IMR-90 (cell line): ENCODE results near the gene INPP5B. TPM values are rescaled to one million over a fixed set of nuclear protein-coding genes. Genes with fewer than 3 reads are reported as not detected.

Experiments
- ATAC-seq: fragments of 200-7000 bp; cut with Tn5 transposase; 2 replicates; pipeline ENCODE4 v1.9.1; 2020; ENCODE audit warnings: low read depth, mild to moderate bottlenecking, moderate library complexity
- BruUV-seq: library from RNA; stranded (reverse); fragments of 400-500 nt; replicated peaks from 2 replicates; lab custom pipeline; 2021; lab: Mats Ljungman, UMichigan
- CTCF ChIA-PET: fragments of 300-600 bp; formaldehyde crosslinking; extraction: SDS; loops from one replicate; lab custom pipeline; 2021; ENCODE audit warnings: antibody characterized with exemption; lab: Yijun Ruan, JAX
- POLR2A ChIA-PET: fragments of 300-600 bp; sonication (Branson Sonifier 250); formaldehyde crosslinking; loops from one replicate; lab custom pipeline; 2022; ENCODE audit warnings: antibody characterized with exemption; ENCODE audit not compliant: unreplicated experiment; lab: Charles Lee
- DNase-seq: peaks from one replicate; pipeline ENCODE4 v3.0.0; 2013
- H2AFZ ChIP-seq: replicated peaks from 2 replicates; pipeline ENCODE3; 2013; ENCODE audit warnings: low read length, mild to moderate bottlenecking; ENCODE audit not compliant: poor library complexity
- H2AK5ac ChIP-seq: 2 replicates; pipeline ENCODE4 v1.6.1; 2013; ENCODE audit warnings: low read depth, low read length, inconsistent platforms
- H2AK9ac ChIP-seq: replicated peaks from 2 replicates; pipeline ENCODE3; 2013; ENCODE audit warnings: mild to moderate bottlenecking, low read depth, low read length, moderate library complexity; ENCODE audit not compliant: poor library complexity
- H2BK120ac ChIP-seq: 2 replicates; pipeline ENCODE4 v1.6.1; 2013; ENCODE audit warnings: low read depth, low read length, inconsistent platforms
- H2BK15ac ChIP-seq: 3 replicates; pipeline ENCODE4 v1.6.1; 2013; ENCODE audit warnings: low read depth, low read length, inconsistent platforms
- H2BK20ac ChIP-seq: 2 replicates; pipeline ENCODE4 v1.6.1; 2013; ENCODE audit warnings: low read depth, mild to moderate bottlenecking, inconsistent platforms, low read length, moderate library complexity
- H2BK5ac ChIP-seq: 2 replicates; pipeline ENCODE4 v1.6.1; 2013; ENCODE audit warnings: mild to moderate bottlenecking, low read depth, low read length, inconsistent platforms; ENCODE audit not compliant: poor library complexity, severe bottlenecking
- H3K14ac ChIP-seq: replicated peaks from 2 replicates; pipeline ENCODE4 v1.6.1; 2013; ENCODE audit warnings: low read depth, low read length, inconsistent platforms
- H3K18ac ChIP-seq: 2 replicates; pipeline ENCODE4 v1.6.1; 2013; ENCODE audit warnings: low read depth, low read length, control low read depth
- H3K23ac ChIP-seq: 2 replicates; pipeline ENCODE4 v1.6.1; 2013; ENCODE audit warnings: low read depth, low read length, inconsistent platforms
- H3K27ac ChIP-seq: 2 replicates; pipeline ENCODE4 v1.5.1; 2013; ENCODE audit warnings: mild to moderate bottlenecking, control low read depth, low read length; ENCODE audit not compliant: insufficient read depth
- H3K27me3 ChIP-seq: 2 replicates; pipeline ENCODE4 v1.6.1; 2013; ENCODE audit warnings: low read length; ENCODE audit not compliant: control insufficient read depth, insufficient read depth
- H3K36me3 ChIP-seq: 2 replicates; pipeline ENCODE4 v1.6.1; 2013; ENCODE audit warnings: low read length, mixed read lengths; ENCODE audit not compliant: control insufficient read depth, insufficient read depth
- H3K4ac ChIP-seq: 2 replicates; pipeline ENCODE4 v1.6.1; 2013; ENCODE audit warnings: low read depth, low read length, inconsistent platforms
- H3K4me1 ChIP-seq: 2 replicates; pipeline ENCODE4 v1.6.1; 2013; ENCODE audit warnings: low read length, mixed read lengths; ENCODE audit not compliant: control insufficient read depth, insufficient read depth
- H3K4me2 ChIP-seq: 2 replicates; pipeline ENCODE4 v1.6.1; 2013; ENCODE audit warnings: low read depth, mild to moderate bottlenecking, control low read depth, low read length, moderate library complexity
- H3K4me3 ChIP-seq: 2 replicates; pipeline ENCODE4 v1.5.1; 2013; ENCODE audit warnings: low read depth, mild to moderate bottlenecking, control low read depth, low read length, moderate library complexity; ENCODE audit not compliant: insufficient read depth
- H3K56ac ChIP-seq: 2 replicates; pipeline ENCODE4 v1.6.1; 2013; ENCODE audit warnings: low read length, inconsistent platforms; ENCODE audit not compliant: insufficient read depth; ENCODE audit errors: extremely low read depth
- H3K79me1 ChIP-seq, 2 experiments: 2 replicates each; pipeline ENCODE4 v1.6.1; 2013; ENCODE audit warnings: low read length in 2 of 2, inconsistent platforms in 1 of 2, low read depth in 1 of 2
- H3K9ac ChIP-seq: 2 replicates; pipeline ENCODE4 v1.6.1; 2013; ENCODE audit warnings: low read depth, low read length, control low read depth
- H3K9me1 ChIP-seq: 2 replicates; pipeline ENCODE4 v1.6.1; 2013; ENCODE audit warnings: low read length, inconsistent platforms; ENCODE audit not compliant: insufficient read depth
- H3K9me3 ChIP-seq: 2 replicates; pipeline ENCODE4 v1.6.1; 2013; ENCODE audit warnings: low read length; ENCODE audit not compliant: control insufficient read depth, insufficient read depth
- H4K20me1 ChIP-seq: 2 replicates; pipeline ENCODE4 v1.6.1; 2013; ENCODE audit warnings: low read length, inconsistent platforms; ENCODE audit not compliant: insufficient read depth
- H4K5ac ChIP-seq: 2 replicates; pipeline ENCODE4 v1.6.1; 2013; ENCODE audit warnings: mild to moderate bottlenecking, low read depth, low read length, control low read depth
- H4K8ac ChIP-seq, 2 experiments: 2 replicates each; pipeline ENCODE4 v1.6.1; 2013; ENCODE audit warnings: low read depth in 2 of 2, low read length in 2 of 2, control low read depth in 1 of 2, inconsistent platforms in 1 of 2
- H4K91ac ChIP-seq: 2 replicates; pipeline ENCODE4 v1.6.1; 2013; ENCODE audit warnings: low read depth, low read length, inconsistent platforms; ENCODE audit not compliant: insufficient read depth
- BHLHE40 ChIP-seq: fragments of 150-350 bp; IDR thresholded peaks from 2 replicates; pipeline ENCODE4 v1.6.1; 2016; ENCODE audit warnings: mild to moderate bottlenecking, low read depth, low read length
- CEBPB ChIP-seq: IDR thresholded peaks from 2 replicates; pipeline ENCODE4 v1.6.1; 2012; ENCODE audit warnings: low read depth, low read length, improper control_type of control experiment
- CHD1 ChIP-seq: IDR thresholded peaks from 2 replicates; pipeline ENCODE4 v1.6.1; 2012; ENCODE audit warnings: low read depth, low read length, improper control_type of control experiment
- MAFK ChIP-seq: IDR thresholded peaks from 2 replicates; pipeline ENCODE4 v1.6.1; 2012; ENCODE audit warnings: low read depth, low read length, improper control_type of control experiment
- POLR2A ChIP-seq: IDR thresholded peaks from 2 replicates; pipeline ENCODE4 v1.6.1; 2012; ENCODE audit warnings: mild to moderate bottlenecking, low read depth, low read length
- RAD21 ChIP-seq: IDR thresholded peaks from 2 replicates; pipeline ENCODE4 v1.6.1; 2012; ENCODE audit warnings: low read length, improper control_type of control experiment
- RCOR1 ChIP-seq: IDR thresholded peaks from 2 replicates; pipeline ENCODE4 v1.6.1; 2012; ENCODE audit warnings: mild to moderate bottlenecking, low read length, improper control_type of control experiment; ENCODE audit not compliant: insufficient replicate concordance
- RFX5 ChIP-seq: IDR thresholded peaks from 2 replicates; pipeline ENCODE4 v1.8.0; 2012; ENCODE audit warnings: low read depth, mild to moderate bottlenecking, low read length, moderate library complexity
- WGBS, 2 experiments: methylation state at CpG; one replicate each; pipeline versions ENCODE4 v1.1.5 to v1.1.7; 2013; ENCODE audit warnings: missing lambda C conversion rate in 2 of 2; ENCODE audit not compliant: insufficient read length in 1 of 2; ENCODE audit errors: extremely low coverage in 2 of 2; 5-methylcytosine and 5-hydroxymethylcytosine counted together
- dilution Hi-C: fragments of 300-500 bp; cut with HindIII; formaldehyde crosslinking; loops from one replicate; pipeline ENCODE4 v1.14.3; 2018; ENCODE audit warnings: low sequenced_read_pairs; ENCODE audit not compliant: unreplicated experiment
- in situ Hi-C: fragments of 300-500 bp; cut with MboI; formaldehyde crosslinking; loops from 3 replicates; pipeline ENCODE4 v1.14.3; 2019; ENCODE audit warnings: low sequenced_read_pairs, inconsistent platforms, mixed read lengths
- intact Hi-C: fragments of 100-400 bp; cut with micrococcal nuclease; formaldehyde crosslinking; loops from 2 replicates; pipeline ENCODE4 v1.10.0; 2022
- polyA plus RNA-seq, 3 experiments: library from polyadenylated mRNA; depleted of rRNA; stranded (reverse); fragments of >200 nt; gene quantifications; 2 replicates each; pipeline ENCODE4 v1.2.3, GENCODE V29; 2012; ENCODE audit warnings: low replicate concordance in 1 of 3
- total RNA-seq: library from RNA; depleted of rRNA; stranded (reverse); fragments of >200 nt; gene quantifications from 2 replicates; pipeline ENCODE4 v1.2.3, GENCODE V29; 2012
- TF ChIP-seq, protein P1 (sequence below): conservative IDR thresholded peaks from 2 replicates; pipeline ENCODE4 v1.5.1; 2012; ENCODE audit warnings: mild to moderate bottlenecking, low read depth, low read length, improper control_type of control experiment

The INPP5B gene
- total and polyA plus RNA-seq, 2 of the 4 experiments (the other 2 are of a cell fraction), result 9.4 to 20.4 TPM

DNA sequence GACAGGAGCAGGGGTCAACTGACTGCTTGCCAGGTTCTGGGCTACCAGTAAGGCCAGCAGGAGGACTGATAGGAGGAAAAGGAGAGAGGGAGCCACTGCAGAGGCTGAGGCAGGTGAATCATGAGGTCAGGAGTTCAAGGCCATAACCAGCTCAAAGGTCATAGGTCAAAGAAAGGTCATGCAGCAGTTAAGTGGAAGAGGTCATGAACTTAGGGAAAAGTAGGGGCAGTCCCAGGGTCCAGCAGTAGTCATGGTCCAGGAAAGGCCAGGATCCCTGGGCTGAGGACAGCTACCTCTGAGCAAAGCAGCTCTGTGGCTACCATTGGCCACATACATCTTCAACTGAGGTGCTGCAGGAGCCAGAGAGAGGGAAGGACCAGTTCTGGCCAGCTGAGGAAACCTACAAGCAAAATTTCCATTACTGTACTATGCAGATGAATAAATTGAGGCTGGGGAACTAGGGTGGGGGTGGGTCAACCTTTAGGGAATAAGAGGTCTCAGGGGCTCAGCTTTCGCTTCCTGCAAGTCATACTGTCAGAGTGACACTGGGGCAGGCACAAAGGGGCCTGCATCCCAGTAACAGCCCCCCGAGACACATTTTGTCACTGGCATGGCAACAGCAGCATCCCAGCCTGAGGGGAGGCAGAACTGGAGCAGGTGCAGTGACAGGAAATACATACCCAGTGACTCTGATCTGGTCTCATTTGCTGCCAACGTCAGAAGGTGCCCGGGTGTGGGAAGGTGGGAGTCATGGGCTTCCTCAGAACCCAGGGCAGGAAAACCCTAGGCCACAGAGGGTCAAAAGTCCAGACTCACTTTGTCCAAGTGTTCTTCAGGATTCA, 5.2 kb upstream of the INPP5B start:
- ChIA-PET CTCF (interaction anchor here (1.2 kb wide), 1 partner anchor 14 kb away, joined by 3 read pairs; no protein-coding TSS in a partner anchor), POLR2A (no interaction called here)
- no peak for DNase-seq
- Histone ChIP-seq H3K27me3 (no peaks in the 10 kb centered on the region), H4K91ac (no peak overlapping the region), H3K23ac (no peak overlapping the region), H3K9me1 (peaks cover 10% of the 10 kb centered on the region), H4K8ac (no peak overlapping the region), H2BK5ac (no peak overlapping the region), H2AK5ac (no peak overlapping the region; the same call in 1 of the 2 replicates), H4K20me1 (no peaks in the 10 kb centered on the region), H3K4me3 (no peak overlapping the region), H3K36me3 (peaks cover 12% of the 10 kb centered on the region), H2BK15ac (no peak overlapping the region), H3K9ac (no peak overlapping the region), H3K4me1 (no peaks in the 10 kb centered on the region), H3K4ac (no peak overlapping the region), H3K9me3 (no peaks in the 10 kb centered on the region), H3K56ac (no peak overlapping the region), H2AFZ (no peak overlapping the region), H3K27ac (no peak overlapping the region), H4K5ac (no peak overlapping the region), H3K18ac (no peak overlapping the region), H2BK120ac (no peak overlapping the region), H3K79me1 (peaks cover 0 to 7% of the 10 kb centered on the region in 2 experiments; a peak in 1 of 4 replicates), H3K14ac (no peak overlapping the region), H2AK9ac (no peak overlapping the region), H2BK20ac (no peak overlapping the region), H3K4me2 (no peak overlapping the region)
- in situ Hi-C loops, result no loop called here
- intact Hi-C loops, result no loop called here
- dilution Hi-C loops, result no loop called here
- no peak for TF ChIP-seq MAFK
- TF ChIP-seq RAD21, result no peak
- TF ChIP-seq, protein P1, sequence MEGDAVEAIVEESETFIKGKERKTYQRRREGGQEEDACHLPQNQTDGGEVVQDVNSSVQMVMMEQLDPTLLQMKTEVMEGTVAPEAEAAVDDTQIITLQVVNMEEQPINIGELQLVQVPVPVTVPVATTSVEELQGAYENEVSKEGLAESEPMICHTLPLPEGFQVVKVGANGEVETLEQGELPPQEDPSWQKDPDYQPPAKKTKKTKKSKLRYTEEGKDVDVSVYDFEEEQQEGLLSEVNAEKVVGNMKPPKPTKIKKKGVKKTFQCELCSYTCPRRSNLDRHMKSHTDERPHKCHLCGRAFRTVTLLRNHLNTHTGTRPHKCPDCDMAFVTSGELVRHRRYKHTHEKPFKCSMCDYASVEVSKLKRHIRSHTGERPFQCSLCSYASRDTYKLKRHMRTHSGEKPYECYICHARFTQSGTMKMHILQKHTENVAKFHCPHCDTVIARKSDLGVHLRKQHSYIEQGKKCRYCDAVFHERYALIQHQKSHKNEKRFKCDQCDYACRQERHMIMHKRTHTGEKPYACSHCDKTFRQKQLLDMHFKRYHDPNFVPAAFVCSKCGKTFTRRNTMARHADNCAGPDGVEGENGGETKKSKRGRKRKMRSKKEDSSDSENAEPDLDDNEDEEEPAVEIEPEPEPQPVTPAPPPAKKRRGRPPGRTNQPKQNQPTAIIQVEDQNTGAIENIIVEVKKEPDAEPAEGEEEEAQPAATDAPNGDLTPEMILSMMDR, result no peak
- TF ChIP-seq RCOR1, result no peak
- TF ChIP-seq BHLHE40, result no peak
- no peak for TF ChIP-seq CHD1
- no peak for TF ChIP-seq RFX5
- TF ChIP-seq POLR2A, result no peak
- no peak for TF ChIP-seq CEBPB
- BruUV-seq, result no TSS peak
- 90% methylated on average over 2 of the region's 4 CpGs; no CpG with 5 or more reads in 1 of the 2 experiments for WGBS, 2 experiments
- ATAC-seq, result no peak
